Endothelial cell of umbilical vein (primary cell): ENCODE measurements around the gene COL20A1. TPM values are rescaled to one million over a fixed set of nuclear protein-coding genes. Genes with fewer than 3 reads are reported as not detected.

Experiments
- BruUV-seq: library from RNA; stranded (reverse); fragments of 400-500 nt; replicated peaks from 2 replicates; lab custom pipeline; 2021; lab: Mats Ljungman, UMichigan
- CTCF ChIA-PET: fragments of 300-600, 350-600 bp; sonication (Branson Sonifier 250); formaldehyde crosslinking; loops from one replicate; lab custom pipeline; 2021; ENCODE audit warnings: antibody characterized with exemption, inconsistent platforms; lab: Charles Lee
- POLR2A ChIA-PET: fragments of 300-600, 350-600 bp; sonication (Branson Sonifier 250); formaldehyde crosslinking; loops from one replicate; lab custom pipeline; 2021; ENCODE audit warnings: antibody characterized with exemption, inconsistent platforms; lab: Charles Lee
- DNase-seq: peaks from one replicate; pipeline ENCODE4 v3.0.0-alpha.2; 2011; ENCODE audit warnings: low read depth, low spot score
- FAIRE-seq: peaks from 2 replicates; lab custom pipeline; 2011; peaks lifted over from hg19 to GRCh38; lab: Jason Lieb, UNC
- H2AFZ ChIP-seq: 2 replicates; pipeline ENCODE4 v1.6.0; 2012; ENCODE audit warnings: low read depth, low read length, control low read depth, inconsistent platforms
- H3K27ac ChIP-seq: 2 replicates; pipeline ENCODE4 v1.5.1; 2011; ENCODE audit warnings: low read depth, mild to moderate bottlenecking, control low read depth, low read length, moderate library complexity; ENCODE audit not compliant: insufficient read depth
- H3K27me3 ChIP-seq, 2 experiments: 2 replicates each; pipeline versions ENCODE4 v1.6.0 to v1.6.1; 2011; ENCODE audit warnings: low read length in 2 of 2, mixed read lengths in 1 of 2; ENCODE audit not compliant: control insufficient read depth in 2 of 2, insufficient read depth in 2 of 2
- H3K36me3 ChIP-seq, 2 experiments: 2 replicates in 1 of 2; 3 replicates in 1 of 2; pipeline ENCODE4 v1.5.1; 2011; ENCODE audit warnings: low read length in 2 of 2, mild to moderate bottlenecking in 1 of 2, moderate library complexity in 1 of 2; ENCODE audit not compliant: control insufficient read depth in 2 of 2, insufficient read depth in 2 of 2; ENCODE audit errors: extremely low read depth in 1 of 2
- H3K4me1 ChIP-seq: 3 replicates; pipeline ENCODE4 v1.5.1; 2011; ENCODE audit warnings: mild to moderate bottlenecking, low read length; ENCODE audit not compliant: control insufficient read depth, insufficient read depth; ENCODE audit errors: extremely low read depth
- H3K4me2 ChIP-seq: 2 replicates; pipeline ENCODE4 v1.6.1; 2011; ENCODE audit warnings: low read length, control low read depth, mixed read lengths; ENCODE audit not compliant: insufficient read depth
- H3K4me3 ChIP-seq, 3 experiments: fragments of 200-600 bp in 1 of 3; sonication (generic), shearing (Covaris generic) in 1 of 3; replicated peaks in 1 of 3; 2 replicates each; pipeline ENCODE4 v1.5.1; 2011 to 2016; ENCODE audit warnings: control low read depth in 3 of 3, low read length in 3 of 3, mild to moderate bottlenecking in 2 of 3, inconsistent platforms in 1 of 3, low read depth in 1 of 3, moderate library complexity in 1 of 3; ENCODE audit not compliant: insufficient read depth in 1 of 3
- H3K79me2 ChIP-seq: 2 replicates; pipeline ENCODE4 v1.6.0; 2012; ENCODE audit warnings: low read length, inconsistent platforms; ENCODE audit not compliant: control insufficient read depth, insufficient read depth
- H3K9ac ChIP-seq: replicated peaks from 2 replicates; pipeline ENCODE3; 2011; ENCODE audit warnings: low read length, control low read depth; ENCODE audit not compliant: insufficient read depth; ENCODE audit errors: extremely low read depth
- H3K9me1 ChIP-seq: replicated peaks from 3 replicates; pipeline ENCODE4 v1.6.0; 2011; ENCODE audit warnings: mild to moderate bottlenecking, low read length; ENCODE audit not compliant: control insufficient read depth, insufficient read depth; ENCODE audit errors: extremely low read depth
- H3K9me3 ChIP-seq: replicated peaks from 2 replicates; pipeline ENCODE4 v1.5.1; 2012; ENCODE audit warnings: low read length, inconsistent platforms; ENCODE audit not compliant: control insufficient read depth, insufficient read depth
- H4K20me1 ChIP-seq: replicated peaks from 2 replicates; pipeline ENCODE3; 2011; ENCODE audit warnings: mild to moderate bottlenecking, low read length; ENCODE audit not compliant: control insufficient read depth, insufficient read depth; ENCODE audit errors: extremely low read depth
- FOS ChIP-seq: IDR thresholded peaks from 2 replicates; pipeline ENCODE4 v1.6.1; 2011; ENCODE audit warnings: mild to moderate bottlenecking, low read length, moderate library complexity, borderline replicate concordance; ENCODE audit not compliant: insufficient read depth
- GATA2 ChIP-seq: IDR thresholded peaks from 2 replicates; pipeline ENCODE4 v1.7.0; 2011; ENCODE audit warnings: low read depth, mild to moderate bottlenecking, moderate library complexity, mixed read lengths, low read length; ENCODE audit not compliant: insufficient read length, insufficient read depth
- JUN ChIP-seq: IDR thresholded peaks from 2 replicates; pipeline ENCODE4 v1.6.1; 2011; ENCODE audit warnings: borderline replicate concordance, low read depth; ENCODE audit not compliant: insufficient read length, insufficient read depth
- MYC ChIP-seq: IDR thresholded peaks from one replicate; pipeline ENCODE4 v1.6.1; 2011; ENCODE audit warnings: mild to moderate bottlenecking, low read depth, low read length
- POLR2A ChIP-seq: IDR thresholded peaks from 2 replicates; pipeline ENCODE4 v1.6.1; 2012; ENCODE audit warnings: low read depth, mild to moderate bottlenecking, control low read depth, low read length
- POLR2AphosphoS5 ChIP-seq: IDR thresholded peaks from 2 replicates; pipeline ENCODE4 v1.6.1; 2012; ENCODE audit warnings: low read depth, mild to moderate bottlenecking, control low read depth, low read length, moderate library complexity; ENCODE audit not compliant: insufficient read depth
- dilution Hi-C: fragments of 300-500 bp; cut with MboI; formaldehyde crosslinking; loops from one replicate; pipeline ENCODE4 v1.15.0; 2019; ENCODE audit warnings: low sequenced_read_pairs; ENCODE audit not compliant: extremely low pct_ligation_motif_present
- intact Hi-C: fragments of 100-400 bp; cut with micrococcal nuclease; formaldehyde crosslinking; loops from one replicate; pipeline ENCODE4 v1.10.0; 2022
- polyA plus RNA-seq, 4 experiments: library from polyadenylated mRNA; depleted of rRNA in 3 of 4; stranded (reverse) in 3 of 4; unstranded in 1 of 4; fragments of >200 nt; gene quantifications; 2 replicates each; pipeline versions ENCODE4 v1.2.1 to v1.2.3, GENCODE V29; 2011 to 2012; ENCODE audit warnings: missing spikeins in 1 of 4
- total RNA-seq: library from RNA; stranded (reverse); gene quantifications from 2 replicates; pipeline ENCODE4 v1.2.3, GENCODE V29; 2021
- TF ChIP-seq, protein P1 (sequence below), 2 donors: IDR thresholded peaks; 1 replicate in 1 of 2; 2 replicates in 1 of 2; pipeline ENCODE4 v1.5.1; 2011; ENCODE audit warnings: low read length in 2 of 2, mild to moderate bottlenecking in 2 of 2, moderate library complexity in 2 of 2, control low read depth in 1 of 2, inconsistent platforms in 1 of 2, low read depth in 1 of 2; ENCODE audit not compliant: insufficient read depth in 1 of 2; ENCODE audit errors: extremely low read depth in 1 of 2

Gene COL20A1
- total and polyA plus RNA-seq, 2 donors (not counting 3 experiments of a cell fraction or from before 2014, with no cell fraction given), result not detected

DNA sequence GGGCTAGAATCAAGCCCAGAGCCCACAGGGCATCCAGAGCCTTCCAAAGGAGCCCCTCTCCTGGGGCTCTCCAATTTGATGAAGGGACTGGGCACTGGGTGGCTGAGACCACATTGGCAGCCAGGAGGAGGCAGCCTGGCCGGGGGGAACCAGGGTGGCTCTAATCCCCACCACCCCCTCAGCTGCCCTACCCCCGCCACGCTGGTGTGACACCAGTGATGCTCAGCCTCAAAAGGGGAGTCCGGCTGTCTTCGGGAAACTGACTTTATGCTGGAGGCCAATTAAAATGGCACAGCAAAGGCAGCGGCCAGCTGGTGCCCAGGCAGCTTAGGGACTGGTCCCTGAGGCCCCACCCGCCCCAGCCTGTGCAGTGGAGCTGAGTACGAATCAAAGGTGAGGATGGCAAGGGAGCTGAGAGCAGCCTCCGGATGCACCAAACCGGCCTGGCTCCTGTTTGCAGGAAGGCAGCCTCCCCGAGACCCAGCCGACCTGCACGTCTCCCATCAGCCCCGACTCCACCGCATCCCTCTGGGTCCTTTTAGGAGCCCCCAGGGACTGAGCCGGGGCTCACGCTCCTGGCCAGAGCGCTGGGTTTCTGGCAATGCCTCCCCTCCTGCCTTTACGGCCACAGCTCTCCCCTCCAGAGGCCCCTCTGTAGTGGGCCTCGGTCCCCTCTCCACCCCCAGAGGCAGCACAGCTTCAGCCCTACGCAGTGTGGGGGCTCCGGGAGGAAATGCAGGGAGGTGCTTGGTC lies 39.7 kb downstream of the COL20A1 start:
- Histone ChIP-seq H3K27me3 (no peaks in the 10 kb centered on the region), H3K9ac (no peak overlapping the region), H3K9me1 (no peaks in the 10 kb centered on the region), H3K79me2 (no peaks in the 10 kb centered on the region), H3K4me1 (no peaks in the 10 kb centered on the region), H3K4me2 (no peak overlapping the region), H2AFZ (no peak overlapping the region), H3K4me3 (no peak overlapping the region), H3K27ac (no peak overlapping the region), H4K20me1 (no peaks in the 10 kb centered on the region), H3K36me3 (no peaks in the 10 kb centered on the region), H3K9me3 (no peaks in the 10 kb centered on the region)
- no peak for TF ChIP-seq JUN
- no peak for TF ChIP-seq POLR2AphosphoS5
- no peak for TF ChIP-seq GATA2
- TF ChIP-seq MYC, result no peak
- no peak for TF ChIP-seq POLR2A
- TF ChIP-seq, protein P1, sequence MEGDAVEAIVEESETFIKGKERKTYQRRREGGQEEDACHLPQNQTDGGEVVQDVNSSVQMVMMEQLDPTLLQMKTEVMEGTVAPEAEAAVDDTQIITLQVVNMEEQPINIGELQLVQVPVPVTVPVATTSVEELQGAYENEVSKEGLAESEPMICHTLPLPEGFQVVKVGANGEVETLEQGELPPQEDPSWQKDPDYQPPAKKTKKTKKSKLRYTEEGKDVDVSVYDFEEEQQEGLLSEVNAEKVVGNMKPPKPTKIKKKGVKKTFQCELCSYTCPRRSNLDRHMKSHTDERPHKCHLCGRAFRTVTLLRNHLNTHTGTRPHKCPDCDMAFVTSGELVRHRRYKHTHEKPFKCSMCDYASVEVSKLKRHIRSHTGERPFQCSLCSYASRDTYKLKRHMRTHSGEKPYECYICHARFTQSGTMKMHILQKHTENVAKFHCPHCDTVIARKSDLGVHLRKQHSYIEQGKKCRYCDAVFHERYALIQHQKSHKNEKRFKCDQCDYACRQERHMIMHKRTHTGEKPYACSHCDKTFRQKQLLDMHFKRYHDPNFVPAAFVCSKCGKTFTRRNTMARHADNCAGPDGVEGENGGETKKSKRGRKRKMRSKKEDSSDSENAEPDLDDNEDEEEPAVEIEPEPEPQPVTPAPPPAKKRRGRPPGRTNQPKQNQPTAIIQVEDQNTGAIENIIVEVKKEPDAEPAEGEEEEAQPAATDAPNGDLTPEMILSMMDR (IDR thresholded peaks at IDR 0.05; ENCODE audit: extremely low read depth in 1 of 2, insufficient read depth in 1 of 2, low read depth in 1 of 2, low read length in 2 of 2), result no peak
- no peak for TF ChIP-seq FOS
- no TSS peak for BruUV-seq
- DNase-seq, result no peak
- FAIRE-seq, result no peak
- intact Hi-C loops, result no loop called here
- POLR2A ChIA-PET, result no interaction called here
- dilution Hi-C loops, result no loop called here
- CTCF ChIA-PET, result interaction anchor here (1.1 to 1.8 kb wide), 2 partner anchors 15 to 23 kb away, joined by 4 to 8 read pairs; no protein-coding TSS in a partner anchor
